GM12801 (cell line): ENCODE results near the gene DNAJB2.

Experiments
- CTCF ChIP-seq: IDR thresholded peaks from one replicate; pipeline ENCODE4 v1.5.1; 2011; ENCODE audit warnings: control low read depth; ENCODE audit not compliant: insufficient read length; ENCODE audit errors: extremely low read depth

DNAJB2 gene

GRCh38 chr2:219334076-219334475 lies 54.9 kb downstream of the DNAJB2 start:
- no peak for TF ChIP-seq CTCF

GRCh38 chr2:219335373-219335786 lies 56.2 kb downstream of the DNAJB2 start:
- TF ChIP-seq CTCF, result no peak
